ENCODE results near the gene WWTR1. TPM values are rescaled to one million over a fixed set of nuclear protein-coding genes. Genes with fewer than 3 reads are reported as not detected.

WWTR1 gene
- total and polyA plus RNA-seq, 2 of the 4 experiments (the other 2 are of a cell fraction), result 38.9 to 65.3 TPM

- H3K4me2 ChIP-seq (ENCODE audit: low read depth, low read length), result no peak overlapping the region
- H3K14ac ChIP-seq (replicated peaks; ENCODE audit: low read depth, low read length), result no peak overlapping the region
- H2BK20ac ChIP-seq (ENCODE audit: low read depth, low read length), result no peak overlapping the region
- H3K4ac ChIP-seq (ENCODE audit: low read depth, low read length), result no peak overlapping the region
- H4K5ac ChIP-seq (ENCODE audit: low read depth, low read length), result no peak overlapping the region
- in situ Hi-C loops (cut with MboI; ENCODE audit: low sequenced_read_pairs), result no loop called here
- H2AK5ac ChIP-seq (ENCODE audit: low read depth, low read length), result no peak overlapping the region
- ChIA-PET POLR2A (ENCODE audit: unreplicated experiment) (no interaction called here), CTCF (no interaction called here)
- H3K27me3 ChIP-seq (ENCODE audit: control insufficient read depth, insufficient read depth, low read length), result no peaks in the 10 kb centered on the region
- no peak overlapping the region for H2BK120ac ChIP-seq (ENCODE audit: low read depth, low read length)
- H2AK9ac ChIP-seq (replicated peaks; ENCODE audit: low read depth, low read length, poor library complexity), result no peak overlapping the region
- peaks cover 28 to 71% of the 10 kb centered on the region in 2 experiments for H3K79me1 ChIP-seq (ENCODE audit: low read depth in 1 of 2, low read length in 2 of 2)
- H3K4me3 ChIP-seq (ENCODE audit: insufficient read depth, low read depth, low read length), result no peak overlapping the region
- peaks cover 6% of the 10 kb centered on the region for H3K9me1 ChIP-seq (ENCODE audit: insufficient read depth, low read length)
- no CpG with 5 or more reads among the region's 4 CpGs for WGBS, 2 experiments (ENCODE audit: extremely low coverage in 2 of 2, insufficient read length in 1 of 2)
- no peaks in the 10 kb centered on the region; the same call in 1 of the 2 replicates for H3K36me3 ChIP-seq (ENCODE audit: control insufficient read depth, insufficient read depth, low read length)
- ATAC-seq (ENCODE audit: low read depth) (no peak), DNase-seq (no peak)
- intact Hi-C loops (cut with micrococcal nuclease), result no loop called here
- H3K4me1 ChIP-seq (ENCODE audit: control insufficient read depth, insufficient read depth, low read length), result peaks cover 15% of the 10 kb centered on the region
- no peaks in the 10 kb centered on the region for H3K9me3 ChIP-seq (ENCODE audit: control insufficient read depth, insufficient read depth, low read length)
- H4K20me1 ChIP-seq (ENCODE audit: insufficient read depth, low read length), result peaks cover 21% of the 10 kb centered on the region
- no peak overlapping the region for H2BK5ac ChIP-seq (ENCODE audit: low read depth, low read length, poor library complexity, severe bottlenecking)
- no peak overlapping the region for H4K91ac ChIP-seq (ENCODE audit: insufficient read depth, low read depth, low read length)
- H3K18ac ChIP-seq (ENCODE audit: low read depth, low read length), result no peak overlapping the region
- no TSS peak for BruUV-seq (replicated peaks)
- H4K8ac ChIP-seq (ENCODE audit: low read depth in 2 of 2, low read length in 2 of 2), result no peak overlapping the region
- H2AFZ ChIP-seq (replicated peaks; ENCODE audit: low read length, poor library complexity), result no peak overlapping the region
- dilution Hi-C loops (cut with HindIII; ENCODE audit: low sequenced_read_pairs, unreplicated experiment), result no loop called here
- H3K27ac ChIP-seq (ENCODE audit: insufficient read depth, low read length), result no peak overlapping the region
- no peak overlapping the region for H3K56ac ChIP-seq (ENCODE audit: extremely low read depth, insufficient read depth, low read length)
- H3K23ac ChIP-seq (ENCODE audit: low read depth, low read length), result no peak overlapping the region
- no peak overlapping the region for H3K9ac ChIP-seq (ENCODE audit: low read depth, low read length)
- TF ChIP-seq MXI1 (IDR thresholded peaks at IDR 0.05; ENCODE audit: borderline replicate concordance, low read depth, low read length) (no peak), ELK1 (IDR thresholded peaks at IDR 0.05; ENCODE audit: borderline replicate concordance, low read depth, low read length) (no peak), NFE2L2 (IDR thresholded peaks at IDR 0.05; ENCODE audit: low read depth, low read length) (no peak), CHD1 (IDR thresholded peaks at IDR 0.05; ENCODE audit: low read depth, low read length) (no peak), MAFK (IDR thresholded peaks at IDR 0.05; ENCODE audit: low read depth, low read length) (no peak), RFX5 (IDR thresholded peaks at IDR 0.05; ENCODE audit: low read depth, low read length) (no peak), MAZ (IDR thresholded peaks at IDR 0.05; ENCODE audit: borderline replicate concordance, low read depth, low read length) (no peak), SMC3 (IDR thresholded peaks at IDR 0.05; ENCODE audit: low read depth, low read length) (no peak), RCOR1 (IDR thresholded peaks at IDR 0.05; ENCODE audit: insufficient replicate concordance, low read length) (no peak), POLR2A (IDR thresholded peaks at IDR 0.05; ENCODE audit: low read depth, low read length) (no peak), CEBPB (IDR thresholded peaks at IDR 0.05; ENCODE audit: low read depth, low read length) (no peak), RAD21 (IDR thresholded peaks at IDR 0.05; ENCODE audit: low read length) (no peak), BHLHE40 (IDR thresholded peaks at IDR 0.05; ENCODE audit: low read depth, low read length) (no peak), FOS (IDR thresholded peaks at IDR 0.05; ENCODE audit: low read depth, low read length) (no peak)
- TF ChIP-seq, protein P1, sequence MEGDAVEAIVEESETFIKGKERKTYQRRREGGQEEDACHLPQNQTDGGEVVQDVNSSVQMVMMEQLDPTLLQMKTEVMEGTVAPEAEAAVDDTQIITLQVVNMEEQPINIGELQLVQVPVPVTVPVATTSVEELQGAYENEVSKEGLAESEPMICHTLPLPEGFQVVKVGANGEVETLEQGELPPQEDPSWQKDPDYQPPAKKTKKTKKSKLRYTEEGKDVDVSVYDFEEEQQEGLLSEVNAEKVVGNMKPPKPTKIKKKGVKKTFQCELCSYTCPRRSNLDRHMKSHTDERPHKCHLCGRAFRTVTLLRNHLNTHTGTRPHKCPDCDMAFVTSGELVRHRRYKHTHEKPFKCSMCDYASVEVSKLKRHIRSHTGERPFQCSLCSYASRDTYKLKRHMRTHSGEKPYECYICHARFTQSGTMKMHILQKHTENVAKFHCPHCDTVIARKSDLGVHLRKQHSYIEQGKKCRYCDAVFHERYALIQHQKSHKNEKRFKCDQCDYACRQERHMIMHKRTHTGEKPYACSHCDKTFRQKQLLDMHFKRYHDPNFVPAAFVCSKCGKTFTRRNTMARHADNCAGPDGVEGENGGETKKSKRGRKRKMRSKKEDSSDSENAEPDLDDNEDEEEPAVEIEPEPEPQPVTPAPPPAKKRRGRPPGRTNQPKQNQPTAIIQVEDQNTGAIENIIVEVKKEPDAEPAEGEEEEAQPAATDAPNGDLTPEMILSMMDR (conservative IDR thresholded peaks at IDR 0.05; ENCODE audit: low read depth, low read length), result no peak
- TF ChIP-seq, protein P2, sequence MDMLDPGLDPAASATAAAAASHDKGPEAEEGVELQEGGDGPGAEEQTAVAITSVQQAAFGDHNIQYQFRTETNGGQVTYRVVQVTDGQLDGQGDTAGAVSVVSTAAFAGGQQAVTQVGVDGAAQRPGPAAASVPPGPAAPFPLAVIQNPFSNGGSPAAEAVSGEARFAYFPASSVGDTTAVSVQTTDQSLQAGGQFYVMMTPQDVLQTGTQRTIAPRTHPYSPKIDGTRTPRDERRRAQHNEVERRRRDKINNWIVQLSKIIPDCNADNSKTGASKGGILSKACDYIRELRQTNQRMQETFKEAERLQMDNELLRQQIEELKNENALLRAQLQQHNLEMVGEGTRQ (IDR thresholded peaks at IDR 0.05; ENCODE audit: low read depth, low read length), result no peak
- no peak overlapping the region for H2BK15ac ChIP-seq (ENCODE audit: low read depth, low read length)
Measured at GRCh38 chr3:149560617-149561016, 97.2 kb downstream of the WWTR1 start.

Data from IMR-90 (cell line).